GM23338 (cell line): ENCODE data around the gene GNS. TPM values are rescaled to one million over a fixed set of nuclear protein-coding genes. Genes with fewer than 3 reads are reported as not detected.

Experiments
- ATAC-seq: fragments of 200-7000 bp; cut with Tn5 transposase; 3 replicates; pipeline ENCODE4 v1.9.1; 2020
- DNase-seq: peaks from one replicate; pipeline ENCODE4 v3.0.0-alpha.2; 2015; ENCODE audit warnings: low spot score
- H2AFZ ChIP-seq: fragments of 200-600 bp; sonication (generic); 2 replicates; pipeline ENCODE4 v1.8.0; 2016; ENCODE audit warnings: antibody characterized with exemption, mild to moderate bottlenecking, moderate library complexity
- H3F3A ChIP-seq: fragments of 200-600 bp; sonication (generic); replicated peaks from 2 replicates; pipeline ENCODE4 v1.8.0; 2017; ENCODE audit warnings: antibody characterized with exemption, mixed run types, low read depth
- H3K27ac ChIP-seq: fragments of 200-600 bp; sonication (generic); 2 replicates; pipeline ENCODE4 v1.6.1; 2016; ENCODE audit warnings: low read depth
- H3K27me3 ChIP-seq: fragments of 200-600 bp; sonication (generic); 2 replicates; pipeline ENCODE4 v1.8.0; 2016; ENCODE audit warnings: mild to moderate bottlenecking, mixed run types, moderate library complexity; ENCODE audit not compliant: insufficient read depth
- H3K36me3 ChIP-seq: fragments of 200-600 bp; sonication (generic); 2 replicates; pipeline ENCODE4 v1.8.0; 2016; ENCODE audit warnings: mild to moderate bottlenecking; ENCODE audit not compliant: insufficient read depth
- H3K4me1 ChIP-seq: fragments of 200-600 bp; sonication (generic); 2 replicates; pipeline ENCODE4 v1.8.0; 2016; ENCODE audit warnings: mild to moderate bottlenecking, moderate library complexity; ENCODE audit not compliant: insufficient read depth
- H3K4me2 ChIP-seq: fragments of 200-600 bp; sonication (generic); 2 replicates; pipeline ENCODE4 v1.7.1; 2017; ENCODE audit warnings: mixed run types
- H3K4me3 ChIP-seq: fragments of 200-600 bp; sonication (generic); 2 replicates; pipeline ENCODE4 v1.6.1; 2016; ENCODE audit warnings: mixed run types
- H3K79me2 ChIP-seq: fragments of 200-600 bp; sonication (generic); replicated peaks from 2 replicates; pipeline ENCODE4 v1.8.0; 2017; ENCODE audit warnings: mild to moderate bottlenecking; ENCODE audit not compliant: insufficient read depth
- H3K9me2 ChIP-seq: fragments of 200-600 bp; sonication (generic); 2 replicates; pipeline ENCODE4 v1.8.0; 2017; ENCODE audit not compliant: insufficient read depth
- H4K20me1 ChIP-seq: fragments of 200-600 bp; sonication (generic); replicated peaks from 2 replicates; pipeline ENCODE4 v1.8.0; 2017; ENCODE audit warnings: mild to moderate bottlenecking; ENCODE audit not compliant: insufficient read depth
- H3K27ac Mint-ChIP-seq: 2 replicates; pipeline ENCODE4 v1.8.0; 2020; ENCODE audit warnings: inconsistent platforms, mild to moderate bottlenecking, moderate library complexity, mixed read lengths
- H3K27me3 Mint-ChIP-seq: 3 replicates; pipeline ENCODE4 v1.8.0; 2022; ENCODE audit warnings: low read depth, mild to moderate bottlenecking, moderate library complexity, mixed read lengths, inconsistent platforms; ENCODE audit not compliant: insufficient read depth, poor library complexity
- H3K36me3 Mint-ChIP-seq: 3 replicates; pipeline ENCODE4 v1.8.0; 2021; ENCODE audit warnings: low read depth, mild to moderate bottlenecking, inconsistent platforms, moderate library complexity, mixed read lengths
- H3K4me1 Mint-ChIP-seq: 3 replicates; pipeline ENCODE4 v1.8.0; 2020; ENCODE audit warnings: mild to moderate bottlenecking, inconsistent platforms, mixed read lengths
- H3K4me3 Mint-ChIP-seq: 3 replicates; pipeline ENCODE4 v1.8.0; 2021; ENCODE audit warnings: moderate library complexity, mild to moderate bottlenecking, inconsistent platforms, mixed read lengths
- H3K9me3 Mint-ChIP-seq: 3 replicates; pipeline ENCODE4 v1.8.0; 2020; ENCODE audit warnings: moderate library complexity, mild to moderate bottlenecking, inconsistent platforms, mixed read lengths
- CREB1 ChIP-seq: fragments of 250-450 bp; sonication (Bioruptor Pico); IDR thresholded peaks from 2 replicates; pipeline ENCODE4 v1.5.0; 2020; ENCODE audit warnings: low read depth, mild to moderate bottlenecking, moderate library complexity
- CTCF ChIP-seq, 2 experiments: fragments of 200-600 bp in 1 of 2; sonication (generic) in 1 of 2; conservative IDR thresholded peaks; 2 replicates each; pipeline versions ENCODE4 v1.5.1 to v1.6.1; 2016 to 2017; ENCODE audit warnings: antibody characterized with exemption in 2 of 2, low read depth in 2 of 2, mild to moderate bottlenecking in 2 of 2, moderate library complexity in 1 of 2
- EZH2 ChIP-seq: fragments of 200-600 bp; sonication (generic); IDR thresholded peaks from one replicate; pipeline ENCODE4 v1.8.0; 2017; ENCODE audit warnings: antibody characterized with exemption, mild to moderate bottlenecking, low read depth; ENCODE audit not compliant: unreplicated experiment
- EZH2phosphoT487 ChIP-seq: fragments of 200-600 bp; sonication (generic); IDR thresholded peaks from one replicate; pipeline ENCODE4 v1.8.1; 2018; ENCODE audit warnings: antibody characterized with exemption; ENCODE audit not compliant: unreplicated experiment
- JUNB ChIP-seq: IDR thresholded peaks from one replicate; pipeline ENCODE4 v1.6.1; 2016; ENCODE audit warnings: antibody characterized with exemption; ENCODE audit not compliant: unreplicated experiment
- NANOG ChIP-seq: IDR thresholded peaks from 2 replicates; pipeline ENCODE4 v1.6.1; 2016; ENCODE audit warnings: antibody characterized with exemption, borderline replicate concordance
- POLR2AphosphoS5 ChIP-seq: IDR thresholded peaks from 2 replicates; pipeline ENCODE4 v1.6.1; 2016; ENCODE audit warnings: antibody characterized with exemption, low read depth
- STAT1 ChIP-seq: IDR thresholded peaks from one replicate; pipeline ENCODE4 v1.6.1; 2016; ENCODE audit warnings: antibody characterized with exemption; ENCODE audit not compliant: unreplicated experiment
- ZNF114 ChIP-seq: fragments of 250-450 bp; sonication (Bioruptor Pico); IDR thresholded peaks from 2 replicates; pipeline ENCODE4 v1.5.0; 2020; ENCODE audit warnings: mild to moderate bottlenecking, moderate library complexity
- ZNF331 ChIP-seq: fragments of 250-450 bp; sonication (Bioruptor Pico); IDR thresholded peaks from 2 replicates; pipeline ENCODE4 v1.5.0; 2020; ENCODE audit warnings: low read depth, mild to moderate bottlenecking, moderate library complexity
- polyA plus RNA-seq: library from polyadenylated mRNA; unstranded; fragments of >200 nt; fragmentation: Nextera tagmentation; extraction: Ambion mirVana; gene quantifications from 2 replicates; pipeline ENCODE4 v1.2.1, GENCODE V29; 2016
- total RNA-seq: library from RNA; depleted of rRNA; stranded (reverse); fragments of >200 nt; shearing (Covaris generic); gene quantifications from 2 replicates; pipeline ENCODE4 v1.2.3, GENCODE V29; 2014
- TF ChIP-seq, protein P1 (sequence below): fragments of 250-450 bp; sonication (Bioruptor Pico); IDR thresholded peaks from 2 replicates; pipeline ENCODE4 v1.5.0; 2020; ENCODE audit warnings: mild to moderate bottlenecking, moderate library complexity
- TF ChIP-seq, protein P2 (sequence below): IDR thresholded peaks from 2 replicates; pipeline ENCODE4 v1.6.1; 2016; ENCODE audit warnings: antibody characterized with exemption
- TF ChIP-seq, protein P3 (sequence below): IDR thresholded peaks from one replicate; pipeline ENCODE4 v1.6.1; 2018; ENCODE audit warnings: antibody characterized with exemption; ENCODE audit not compliant: unreplicated experiment

GNS gene
- total and polyA plus RNA-seq, 2 experiments from 2014 or later = 12.3 to 34.9 TPM

GRCh38 chr12:64798165-64798564 lies 39.0 kb upstream of the GNS start (continued):
- TF ChIP-seq, protein P1, sequence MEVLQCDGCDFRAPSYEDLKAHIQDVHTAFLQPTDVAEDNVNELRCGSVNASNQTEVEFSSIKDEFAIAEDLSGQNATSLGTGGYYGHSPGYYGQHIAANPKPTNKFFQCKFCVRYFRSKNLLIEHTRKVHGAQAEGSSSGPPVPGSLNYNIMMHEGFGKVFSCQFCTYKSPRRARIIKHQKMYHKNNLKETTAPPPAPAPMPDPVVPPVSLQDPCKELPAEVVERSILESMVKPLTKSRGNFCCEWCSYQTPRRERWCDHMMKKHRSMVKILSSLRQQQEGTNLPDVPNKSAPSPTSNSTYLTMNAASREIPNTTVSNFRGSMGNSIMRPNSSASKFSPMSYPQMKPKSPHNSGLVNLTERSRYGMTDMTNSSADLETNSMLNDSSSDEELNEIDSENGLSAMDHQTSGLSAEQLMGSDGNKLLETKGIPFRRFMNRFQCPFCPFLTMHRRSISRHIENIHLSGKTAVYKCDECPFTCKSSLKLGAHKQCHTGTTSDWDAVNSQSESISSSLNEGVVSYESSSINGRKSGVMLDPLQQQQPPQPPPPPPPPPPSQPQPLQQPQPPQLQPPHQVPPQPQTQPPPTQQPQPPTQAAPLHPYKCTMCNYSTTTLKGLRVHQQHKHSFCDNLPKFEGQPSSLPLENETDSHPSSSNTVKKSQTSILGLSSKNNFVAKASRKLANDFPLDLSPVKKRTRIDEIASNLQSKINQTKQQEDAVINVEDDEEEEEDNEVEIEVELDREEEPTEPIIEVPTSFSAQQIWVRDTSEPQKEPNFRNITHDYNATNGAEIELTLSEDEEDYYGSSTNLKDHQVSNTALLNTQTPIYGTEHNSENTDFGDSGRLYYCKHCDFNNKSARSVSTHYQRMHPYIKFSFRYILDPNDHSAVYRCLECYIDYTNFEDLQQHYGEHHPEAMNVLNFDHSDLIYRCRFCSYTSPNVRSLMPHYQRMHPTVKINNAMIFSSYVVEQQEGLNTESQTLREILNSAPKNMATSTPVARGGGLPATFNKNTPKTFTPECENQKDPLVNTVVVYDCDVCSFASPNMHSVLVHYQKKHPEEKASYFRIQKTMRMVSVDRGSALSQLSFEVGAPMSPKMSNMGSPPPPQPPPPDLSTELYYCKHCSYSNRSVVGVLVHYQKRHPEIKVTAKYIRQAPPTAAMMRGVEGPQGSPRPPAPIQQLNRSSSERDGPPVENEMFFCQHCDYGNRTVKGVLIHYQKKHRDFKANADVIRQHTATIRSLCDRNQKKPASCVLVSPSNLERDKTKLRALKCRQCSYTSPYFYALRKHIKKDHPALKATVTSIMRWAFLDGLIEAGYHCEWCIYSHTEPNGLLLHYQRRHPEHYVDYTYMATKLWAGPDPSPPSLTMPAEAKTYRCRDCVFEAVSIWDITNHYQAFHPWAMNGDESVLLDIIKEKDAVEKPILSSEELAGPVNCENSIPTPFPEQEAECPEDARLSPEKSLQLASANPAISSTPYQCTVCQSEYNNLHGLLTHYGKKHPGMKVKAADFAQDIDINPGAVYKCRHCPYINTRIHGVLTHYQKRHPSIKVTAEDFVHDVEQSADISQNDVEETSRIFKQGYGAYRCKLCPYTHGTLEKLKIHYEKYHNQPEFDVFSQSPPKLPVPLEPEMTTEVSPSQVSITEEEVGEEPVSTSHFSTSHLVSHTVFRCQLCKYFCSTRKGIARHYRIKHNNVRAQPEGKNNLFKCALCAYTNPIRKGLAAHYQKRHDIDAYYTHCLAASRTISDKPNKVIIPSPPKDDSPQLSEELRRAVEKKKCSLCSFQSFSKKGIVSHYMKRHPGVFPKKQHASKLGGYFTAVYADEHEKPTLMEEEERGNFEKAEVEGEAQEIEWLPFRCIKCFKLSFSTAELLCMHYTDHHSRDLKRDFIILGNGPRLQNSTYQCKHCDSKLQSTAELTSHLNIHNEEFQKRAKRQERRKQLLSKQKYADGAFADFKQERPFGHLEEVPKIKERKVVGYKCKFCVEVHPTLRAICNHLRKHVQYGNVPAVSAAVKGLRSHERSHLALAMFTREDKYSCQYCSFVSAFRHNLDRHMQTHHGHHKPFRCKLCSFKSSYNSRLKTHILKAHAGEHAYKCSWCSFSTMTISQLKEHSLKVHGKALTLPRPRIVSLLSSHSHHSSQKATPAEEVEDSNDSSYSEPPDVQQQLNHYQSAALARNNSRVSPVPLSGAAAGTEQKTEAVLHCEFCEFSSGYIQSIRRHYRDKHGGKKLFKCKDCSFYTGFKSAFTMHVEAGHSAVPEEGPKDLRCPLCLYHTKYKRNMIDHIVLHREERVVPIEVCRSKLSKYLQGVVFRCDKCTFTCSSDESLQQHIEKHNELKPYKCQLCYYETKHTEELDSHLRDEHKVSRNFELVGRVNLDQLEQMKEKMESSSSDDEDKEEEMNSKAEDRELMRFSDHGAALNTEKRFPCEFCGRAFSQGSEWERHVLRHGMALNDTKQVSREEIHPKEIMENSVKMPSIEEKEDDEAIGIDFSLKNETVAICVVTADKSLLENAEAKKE (CRISPR knock-in tag) = no peak

- H3K79me2 ChIP-seq = no peaks in the 10 kb centered on the region
- Mint-ChIP-seq H3K4me3 (no peak overlapping the region), H3K36me3 (no peaks in the 10 kb centered on the region), H3K27ac (no peak overlapping the region), H3K27me3 (peaks cover 5% of the 10 kb centered on the region), H3K4me1 (peaks cover 2% of the 10 kb centered on the region; the same call in 2 of the 3 replicates), H3K9me3 (no peaks in the 10 kb centered on the region)
- H3K4me3 ChIP-seq = no peak overlapping the region
- no peaks in the 10 kb centered on the region for H3K27me3 ChIP-seq
- no peaks in the 10 kb centered on the region for H3F3A ChIP-seq
- H3K27ac ChIP-seq = no peak overlapping the region
- no peak overlapping the region for H2AFZ ChIP-seq
- no peaks in the 10 kb centered on the region for H3K36me3 ChIP-seq
- no peak for ATAC-seq
- no peaks in the 10 kb centered on the region for H4K20me1 ChIP-seq
- H3K9me2 ChIP-seq = no peaks in the 10 kb centered on the region
- no peaks in the 10 kb centered on the region for H3K4me1 ChIP-seq
- no peak overlapping the region for H3K4me2 ChIP-seq
- DNase-seq = no peak
- TF ChIP-seq CREB1 (CRISPR knock-in tag) (no peak), JUNB (no peak), NANOG (no peak), ZNF114 (CRISPR knock-in tag) (no peak), EZH2phosphoT487 (no peak), STAT1 (no peak), EZH2 (no peak), CTCF (conservative IDR thresholded peaks at IDR 0.05; ENCODE audit: low read depth in 2 of 2) (no peak), ZNF331 (CRISPR knock-in tag) (no peak), POLR2AphosphoS5 (no peak)
- TF ChIP-seq, protein P2, sequence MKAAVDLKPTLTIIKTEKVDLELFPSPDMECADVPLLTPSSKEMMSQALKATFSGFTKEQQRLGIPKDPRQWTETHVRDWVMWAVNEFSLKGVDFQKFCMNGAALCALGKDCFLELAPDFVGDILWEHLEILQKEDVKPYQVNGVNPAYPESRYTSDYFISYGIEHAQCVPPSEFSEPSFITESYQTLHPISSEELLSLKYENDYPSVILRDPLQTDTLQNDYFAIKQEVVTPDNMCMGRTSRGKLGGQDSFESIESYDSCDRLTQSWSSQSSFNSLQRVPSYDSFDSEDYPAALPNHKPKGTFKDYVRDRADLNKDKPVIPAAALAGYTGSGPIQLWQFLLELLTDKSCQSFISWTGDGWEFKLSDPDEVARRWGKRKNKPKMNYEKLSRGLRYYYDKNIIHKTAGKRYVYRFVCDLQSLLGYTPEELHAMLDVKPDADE = no peak
- TF ChIP-seq, protein P3, sequence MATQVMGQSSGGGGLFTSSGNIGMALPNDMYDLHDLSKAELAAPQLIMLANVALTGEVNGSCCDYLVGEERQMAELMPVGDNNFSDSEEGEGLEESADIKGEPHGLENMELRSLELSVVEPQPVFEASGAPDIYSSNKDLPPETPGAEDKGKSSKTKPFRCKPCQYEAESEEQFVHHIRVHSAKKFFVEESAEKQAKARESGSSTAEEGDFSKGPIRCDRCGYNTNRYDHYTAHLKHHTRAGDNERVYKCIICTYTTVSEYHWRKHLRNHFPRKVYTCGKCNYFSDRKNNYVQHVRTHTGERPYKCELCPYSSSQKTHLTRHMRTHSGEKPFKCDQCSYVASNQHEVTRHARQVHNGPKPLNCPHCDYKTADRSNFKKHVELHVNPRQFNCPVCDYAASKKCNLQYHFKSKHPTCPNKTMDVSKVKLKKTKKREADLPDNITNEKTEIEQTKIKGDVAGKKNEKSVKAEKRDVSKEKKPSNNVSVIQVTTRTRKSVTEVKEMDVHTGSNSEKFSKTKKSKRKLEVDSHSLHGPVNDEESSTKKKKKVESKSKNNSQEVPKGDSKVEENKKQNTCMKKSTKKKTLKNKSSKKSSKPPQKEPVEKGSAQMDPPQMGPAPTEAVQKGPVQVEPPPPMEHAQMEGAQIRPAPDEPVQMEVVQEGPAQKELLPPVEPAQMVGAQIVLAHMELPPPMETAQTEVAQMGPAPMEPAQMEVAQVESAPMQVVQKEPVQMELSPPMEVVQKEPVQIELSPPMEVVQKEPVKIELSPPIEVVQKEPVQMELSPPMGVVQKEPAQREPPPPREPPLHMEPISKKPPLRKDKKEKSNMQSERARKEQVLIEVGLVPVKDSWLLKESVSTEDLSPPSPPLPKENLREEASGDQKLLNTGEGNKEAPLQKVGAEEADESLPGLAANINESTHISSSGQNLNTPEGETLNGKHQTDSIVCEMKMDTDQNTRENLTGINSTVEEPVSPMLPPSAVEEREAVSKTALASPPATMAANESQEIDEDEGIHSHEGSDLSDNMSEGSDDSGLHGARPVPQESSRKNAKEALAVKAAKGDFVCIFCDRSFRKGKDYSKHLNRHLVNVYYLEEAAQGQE = no peak
These were observed 38.0 kb upstream of the GNS start for GRCh38 chr12:64797156-64797555.
